ENCODE data around the gene ELAC1.

ELAC1 gene

DNA sequence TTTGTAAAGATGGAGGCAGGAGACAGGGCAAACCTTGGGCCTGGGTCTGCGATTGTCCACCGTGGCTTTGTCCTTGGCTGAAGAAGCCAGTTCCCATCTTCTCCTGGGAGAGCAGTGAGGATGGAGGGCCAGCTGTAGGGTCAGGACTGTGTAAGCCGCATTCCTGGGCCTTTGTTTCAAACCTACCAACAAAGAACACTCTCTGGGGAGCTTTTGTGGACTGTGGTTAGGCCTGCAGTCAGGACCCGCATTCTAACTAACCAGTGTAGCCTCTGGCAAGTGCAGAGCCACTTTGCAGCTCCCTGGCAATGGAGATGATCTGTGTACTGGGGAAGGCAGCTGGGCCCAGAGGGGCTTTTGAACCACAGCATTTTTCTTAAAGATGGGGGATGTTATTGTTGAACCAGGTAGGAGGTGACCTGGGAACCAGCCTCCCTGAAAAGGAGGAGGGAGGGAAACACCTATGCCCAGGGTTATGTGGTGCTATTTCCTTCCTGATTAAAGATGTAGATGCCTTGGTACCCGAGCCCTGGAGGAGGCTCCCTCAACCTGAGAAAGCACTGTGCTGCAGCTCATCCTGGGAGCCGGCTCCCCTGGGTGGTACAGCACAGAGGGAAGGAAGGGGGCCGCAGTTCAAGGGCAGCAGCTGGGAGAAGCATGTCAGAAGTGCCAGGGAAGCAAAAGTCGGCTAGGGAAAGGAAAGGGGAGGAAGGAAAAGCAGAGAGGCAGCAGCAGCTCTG is 49.5 kb downstream of the ELAC1 start:
- peak in 10 of 51 donors; percentile 3 to 42 (median 26) for DNase-seq

DNA sequence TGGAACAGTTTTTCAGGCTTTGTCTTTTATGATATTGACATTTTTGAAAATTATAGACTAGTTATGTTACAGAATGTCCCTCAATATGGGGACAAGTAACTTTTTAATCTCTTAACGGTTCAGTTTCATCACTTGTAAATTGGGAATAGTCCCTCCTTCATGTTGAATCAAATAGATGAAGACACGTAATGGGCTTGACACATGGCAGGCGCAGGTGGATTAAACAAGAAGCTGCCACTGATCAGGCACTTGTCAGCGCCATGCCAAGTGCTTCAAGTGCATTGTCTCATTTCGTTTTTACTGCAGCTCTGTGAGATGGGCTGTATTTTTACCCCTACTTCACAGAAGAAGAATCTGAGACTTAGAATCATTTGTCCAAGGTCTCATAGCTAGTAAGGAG is 52.7 kb downstream of the ELAC1 start:
- DNase-seq, result no peak

DNA sequence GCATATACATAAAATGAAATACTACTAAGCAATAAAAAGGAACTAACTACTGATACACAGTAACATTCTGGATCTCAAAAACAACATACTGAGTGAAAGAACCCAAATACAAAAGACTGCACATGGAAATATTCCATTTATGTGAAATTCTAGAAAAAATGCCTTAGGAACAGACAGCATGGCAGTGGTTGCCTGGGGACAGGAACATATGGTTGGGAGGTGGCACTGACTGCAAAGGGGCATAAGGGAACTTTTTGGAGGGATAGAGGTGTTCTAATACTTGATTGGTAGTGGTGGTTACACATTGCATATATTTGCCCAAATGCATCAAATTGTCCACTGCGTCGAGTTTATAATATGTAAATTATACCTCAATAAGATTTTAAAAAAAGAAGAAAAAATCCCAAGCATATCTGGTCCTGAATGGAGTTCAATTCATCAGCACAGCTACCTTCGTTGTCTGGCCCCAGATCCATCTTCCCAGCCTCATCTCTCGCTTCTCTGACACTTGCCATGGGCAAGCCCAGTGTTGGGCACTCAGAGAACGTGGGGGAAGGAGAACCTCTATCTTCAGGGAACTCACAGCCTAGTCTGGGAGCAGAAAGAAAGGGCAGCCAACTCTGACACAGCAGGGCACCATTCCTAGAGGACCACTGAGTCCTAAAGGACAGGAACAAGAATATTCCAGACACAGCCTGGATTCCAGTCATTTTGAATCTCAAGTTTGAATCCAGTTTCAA is 53.6 kb downstream of the ELAC1 start:
- DNase-seq, result no peak

DNA sequence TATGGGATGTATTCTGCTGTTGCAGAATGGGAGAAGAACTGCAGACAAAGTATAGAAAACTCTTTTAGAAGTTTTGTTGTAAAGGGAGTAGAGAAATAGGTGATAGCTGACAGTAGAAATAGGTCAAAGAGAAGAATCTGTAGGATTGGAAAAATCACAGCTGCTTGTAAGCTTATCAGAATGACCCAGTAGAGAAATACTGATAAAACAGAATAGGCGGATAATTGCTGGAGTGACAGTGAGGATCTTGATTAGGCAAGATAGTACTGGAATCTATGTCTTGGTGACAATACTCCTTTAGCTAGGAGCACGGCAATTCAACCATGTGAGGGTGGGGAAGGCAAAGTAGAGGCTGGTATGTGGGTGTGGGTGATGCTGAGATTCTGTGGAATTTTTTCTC is 57.7 kb downstream of the ELAC1 start:
- no peak for DNase-seq

DNA sequence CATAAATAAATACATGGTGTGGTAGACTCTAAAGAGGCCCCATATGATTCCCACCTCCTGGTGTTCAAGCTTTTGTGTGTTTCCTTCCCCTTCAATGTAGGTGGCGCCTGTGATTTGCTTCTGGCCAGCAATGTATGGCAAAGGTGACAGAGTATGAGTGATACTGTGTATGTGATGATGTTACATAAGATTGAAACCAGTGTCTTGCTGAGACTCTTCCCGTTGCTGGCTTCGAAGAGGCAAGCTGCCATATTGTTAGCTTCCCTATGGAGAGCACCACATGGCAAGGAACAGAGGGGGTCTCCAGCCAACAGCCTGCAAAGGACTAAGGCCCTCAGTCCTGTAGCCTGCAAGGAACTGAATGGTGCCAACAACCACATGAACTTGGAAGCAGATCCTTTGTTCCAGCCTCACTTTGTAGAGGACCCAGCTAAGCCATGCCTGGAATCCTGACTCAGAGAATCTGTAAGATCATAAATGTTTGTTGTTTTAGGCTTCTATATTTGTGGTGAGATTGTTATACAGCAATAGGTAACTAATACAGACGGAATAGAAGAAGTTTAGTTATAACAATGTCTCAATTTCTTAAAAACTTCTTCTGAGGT is 60.5 kb downstream of the ELAC1 start:
- no peak for DNase-seq

DNA sequence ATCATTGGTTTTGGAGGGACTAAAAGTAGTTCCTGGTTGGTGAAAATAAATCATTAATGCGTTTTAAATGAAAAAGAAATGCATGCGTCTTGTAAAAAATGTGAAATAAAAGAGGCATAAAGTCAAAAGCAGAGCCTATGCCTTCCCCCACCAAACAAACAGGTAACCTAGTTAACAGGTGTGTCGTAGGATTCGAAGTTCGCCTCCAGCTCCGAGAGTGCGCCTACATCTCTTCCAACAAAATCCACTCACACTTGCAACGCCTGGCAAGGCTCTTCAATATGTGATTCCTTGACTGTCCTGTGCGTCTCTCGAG is 61.5 kb downstream of the ELAC1 start:
- DNase-seq, result peak in 1 of 51 donors; percentile 22

DNA sequence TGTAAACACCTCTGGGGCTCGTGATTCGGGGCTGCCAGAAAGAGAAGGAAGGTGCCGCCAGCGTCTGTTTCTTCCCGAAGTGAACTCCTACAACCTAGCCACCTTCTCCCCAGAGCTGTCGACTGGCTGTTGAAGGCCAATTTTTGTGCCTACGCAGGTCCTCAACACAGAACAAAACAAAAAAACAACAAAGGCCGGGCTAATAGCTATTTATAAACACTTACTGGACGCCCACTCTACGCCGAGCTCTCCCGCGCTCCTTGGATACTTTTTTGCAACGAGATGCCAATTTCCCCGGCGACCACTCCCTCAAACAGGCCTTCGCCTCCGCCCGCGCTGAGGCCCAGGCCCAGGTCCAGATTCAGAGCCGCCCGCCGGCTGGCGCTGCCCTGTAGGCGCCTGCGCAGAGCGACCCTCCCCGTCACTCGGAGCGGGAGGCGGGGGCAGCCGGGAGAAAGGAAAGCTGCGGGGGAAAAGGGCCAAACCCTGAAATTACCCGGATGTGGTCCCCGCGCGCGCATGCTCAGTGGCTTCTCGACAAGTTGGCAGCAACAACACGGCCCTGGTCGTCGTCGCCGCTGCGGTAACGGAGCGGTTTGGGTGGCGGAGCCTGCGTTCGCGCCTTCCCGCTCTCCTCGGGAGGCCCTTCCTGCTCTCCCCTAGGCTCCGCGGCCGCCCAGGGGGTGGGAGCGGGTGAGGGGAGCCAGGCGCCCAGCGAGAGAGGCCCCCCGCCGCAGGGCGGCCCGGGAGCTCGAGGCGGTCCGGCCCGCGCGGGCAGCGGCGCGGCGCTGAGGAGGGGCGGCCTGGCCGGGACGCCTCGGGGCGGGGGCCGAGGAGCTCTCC is 62.1 kb downstream of the ELAC1 start, which contains the start of gene SMAD4:
SMAD4 (plus strand) TSS at position 520 of the 843 bp plus-strand sequence. CDS start 16,834 bp downstream, outside the sequence.
- DNase-seq, result peak; percentile 78 to 99 (median 95)

DNA sequence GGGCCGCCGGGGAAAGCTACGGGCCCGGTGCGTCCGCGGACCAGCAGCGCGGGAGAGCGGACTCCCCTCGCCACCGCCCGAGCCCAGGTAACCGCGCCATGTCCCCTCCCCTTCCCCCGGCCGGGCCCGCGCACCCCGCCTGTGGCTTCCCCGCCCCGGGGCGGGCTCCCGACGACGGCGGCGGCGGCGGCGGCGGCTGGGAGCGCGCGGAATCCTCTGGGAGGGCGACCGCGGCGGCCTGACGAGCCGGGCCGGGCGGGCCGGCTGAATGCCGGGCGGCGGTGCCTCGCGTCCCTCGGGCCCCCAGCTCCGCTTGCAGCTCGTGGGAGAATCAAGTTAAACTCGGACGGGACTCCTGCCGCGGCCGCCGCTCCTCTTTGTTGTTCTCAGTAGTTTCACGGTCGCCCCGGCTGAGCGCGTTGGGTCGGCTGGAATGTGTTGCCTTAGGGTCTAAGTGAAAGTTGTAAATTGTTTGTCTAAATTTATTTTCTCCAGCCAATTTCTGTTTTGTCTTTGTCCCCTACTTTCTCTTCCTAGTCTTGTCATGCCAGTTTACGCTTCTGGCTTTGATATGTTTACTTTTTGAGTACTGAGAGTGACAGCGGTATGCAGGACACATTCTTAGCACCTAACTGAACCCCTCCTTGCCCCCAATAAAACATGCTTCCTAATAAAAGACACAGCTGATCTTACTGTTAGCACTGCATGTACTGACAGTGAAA is 62.9 kb downstream of the ELAC1 start:
- peak in 47 of 51 donors; percentile 15 to 88 (median 65) for DNase-seq

DNA sequence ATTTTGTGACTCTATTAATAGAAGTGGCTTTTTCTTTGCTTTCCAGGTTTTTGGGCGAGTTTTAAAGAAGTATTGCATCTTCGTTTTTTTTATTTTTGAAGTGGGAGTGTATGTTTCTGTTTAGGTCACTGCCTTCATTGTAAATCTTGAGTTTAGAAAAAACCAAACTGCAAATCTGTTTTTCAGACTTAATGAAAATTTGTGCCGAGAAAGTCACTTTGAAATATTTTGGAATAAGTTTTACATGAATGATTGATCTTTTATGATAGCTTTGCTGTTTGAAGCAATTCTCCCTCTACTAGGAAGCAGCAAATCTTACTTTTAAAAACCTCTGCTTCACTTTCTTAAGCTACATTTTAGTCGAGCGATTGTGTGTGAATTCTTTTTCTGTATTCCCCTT is 64.4 kb downstream of the ELAC1 start:
- no peak for DNase-seq

DNA sequence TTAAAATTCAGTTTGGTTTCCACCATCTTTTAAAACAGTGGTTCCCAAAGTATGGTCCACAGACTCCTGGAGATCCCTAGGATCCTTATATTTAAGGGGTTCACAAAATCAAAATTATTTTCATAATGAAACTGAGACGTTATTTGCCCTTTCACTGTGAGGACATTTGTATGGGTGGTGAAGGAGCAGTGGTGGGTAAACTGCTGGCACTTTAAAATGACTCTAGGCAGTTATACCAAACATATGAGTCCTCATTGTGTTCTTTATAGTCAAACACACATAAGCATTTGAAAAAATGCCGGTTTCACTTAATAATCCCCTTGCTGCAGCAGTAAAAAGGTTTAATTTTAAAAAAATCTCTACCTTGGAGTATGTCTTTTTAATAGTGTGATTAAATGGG is 69.4 kb downstream of the ELAC1 start:
- no peak for DNase-seq
